ENCODE results near the gene TXNDC8.
"Not testable (repeated sequence)": the region's sequence is repeated elsewhere in the genome, so short reads cannot be mapped to it uniquely, and the experiment has no call there.

Gene TXNDC8

DNA sequence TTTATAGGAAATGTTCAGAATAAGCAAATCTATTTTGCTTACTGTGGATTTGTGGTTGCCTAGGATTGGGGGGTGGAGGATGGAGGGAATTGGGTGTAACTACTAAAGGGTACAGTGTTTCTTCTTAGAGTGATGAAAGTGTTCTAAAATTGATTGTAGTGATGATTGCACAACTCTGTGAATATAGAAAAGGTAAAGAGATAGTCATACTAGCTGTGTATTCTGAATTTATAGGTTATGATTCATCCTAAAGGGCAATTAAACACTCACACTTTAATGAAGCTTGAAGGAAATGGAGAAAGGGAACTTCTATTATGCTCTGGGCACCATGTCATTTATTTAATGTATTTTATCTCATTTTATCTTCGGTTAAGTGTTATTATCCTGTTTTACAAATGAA is 9.9 kb downstream of the TXNDC8 start:
- no peak for DNase-seq

DNA sequence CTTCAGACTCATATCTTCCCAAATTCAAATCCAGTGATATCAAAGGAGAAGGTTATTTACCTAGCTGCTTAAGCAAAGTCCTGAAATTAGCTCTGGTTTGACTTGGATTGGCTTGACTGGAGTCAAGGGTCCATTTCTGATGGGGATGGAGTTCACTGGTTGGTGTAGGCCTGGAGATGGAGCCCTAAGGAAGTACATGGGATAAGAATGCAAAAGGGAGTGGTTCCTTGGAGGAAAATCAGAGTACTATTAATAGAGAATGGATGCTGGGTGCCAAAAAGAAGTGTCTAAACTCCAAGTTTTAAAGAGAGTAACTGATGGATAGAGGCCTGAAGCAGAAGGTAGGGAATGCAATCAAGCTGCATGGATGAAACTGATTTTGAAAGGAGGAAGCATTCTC is 13.8 kb downstream of the TXNDC8 start:
- DNase-seq = no peak

DNA sequence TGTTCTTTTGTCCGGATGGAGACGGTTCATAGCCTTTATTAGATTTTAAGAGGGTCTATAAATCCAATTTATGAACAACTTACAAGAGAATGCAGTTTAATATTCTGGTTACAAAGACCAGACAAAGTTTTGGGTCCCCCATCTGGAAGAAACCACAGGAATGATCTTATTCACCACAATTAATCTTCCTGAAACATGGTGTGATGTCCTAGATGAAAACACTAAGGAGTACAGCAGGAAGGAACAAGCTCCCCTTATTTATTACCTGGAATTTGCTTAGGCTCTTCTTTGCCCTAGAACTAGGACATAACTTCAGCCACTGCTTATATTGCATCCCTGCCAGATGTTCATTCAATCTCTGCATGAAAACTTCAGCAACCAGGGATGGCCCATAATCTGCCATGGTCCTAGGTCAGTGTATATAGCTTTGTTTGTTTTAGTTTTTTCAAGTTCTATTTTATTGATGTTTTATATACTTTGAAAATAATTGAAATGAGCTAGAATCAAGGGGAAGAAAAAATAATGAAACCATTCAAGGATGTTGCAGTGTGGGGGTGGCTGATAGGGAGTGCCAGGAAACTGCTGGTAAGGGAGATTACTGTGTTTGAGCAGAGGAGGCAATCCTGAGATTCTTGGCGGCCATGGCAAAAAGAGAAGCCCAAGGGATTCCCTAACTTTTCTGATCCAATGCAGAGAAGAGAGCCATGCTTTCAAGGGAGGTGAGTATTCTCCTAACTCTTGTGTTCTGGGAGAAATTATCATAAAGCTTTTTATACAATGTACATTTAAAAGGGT is 16.8 kb downstream of the TXNDC8 start:
- no peak for DNase-seq

DNA sequence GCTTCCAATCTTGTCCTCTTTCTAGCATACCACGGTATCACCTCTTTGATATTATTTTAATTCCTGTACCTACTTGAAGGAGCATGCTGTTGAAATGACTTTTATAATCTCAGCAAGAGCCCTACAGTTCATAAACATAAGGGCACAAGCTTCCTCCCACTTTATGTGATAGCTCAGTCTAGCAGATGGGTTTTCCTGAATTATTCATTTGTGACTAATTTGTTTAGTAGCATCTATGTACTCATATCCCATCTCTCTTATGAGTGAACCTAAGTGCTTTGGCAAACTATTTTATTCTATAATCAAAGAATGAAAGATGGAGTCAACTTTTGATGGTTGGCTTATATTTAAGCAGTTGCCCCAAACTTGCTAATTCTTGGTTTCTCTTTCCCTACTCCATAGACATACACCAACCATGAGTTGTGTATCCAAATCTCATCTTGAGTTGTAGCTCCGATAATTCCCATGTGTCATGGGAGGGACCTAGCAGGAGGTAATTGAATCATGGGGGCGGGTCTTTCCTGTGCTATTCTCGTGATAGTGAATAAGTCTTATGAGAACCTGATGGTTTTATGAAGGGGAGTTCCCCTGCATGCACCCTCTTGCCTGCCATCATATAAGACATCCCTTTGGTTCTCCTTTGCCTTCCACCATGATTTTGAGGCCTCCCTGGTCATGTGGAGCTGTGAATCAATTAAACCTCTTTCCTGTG is 17.7 kb downstream of the TXNDC8 start:
- DNase-seq = no peak

DNA sequence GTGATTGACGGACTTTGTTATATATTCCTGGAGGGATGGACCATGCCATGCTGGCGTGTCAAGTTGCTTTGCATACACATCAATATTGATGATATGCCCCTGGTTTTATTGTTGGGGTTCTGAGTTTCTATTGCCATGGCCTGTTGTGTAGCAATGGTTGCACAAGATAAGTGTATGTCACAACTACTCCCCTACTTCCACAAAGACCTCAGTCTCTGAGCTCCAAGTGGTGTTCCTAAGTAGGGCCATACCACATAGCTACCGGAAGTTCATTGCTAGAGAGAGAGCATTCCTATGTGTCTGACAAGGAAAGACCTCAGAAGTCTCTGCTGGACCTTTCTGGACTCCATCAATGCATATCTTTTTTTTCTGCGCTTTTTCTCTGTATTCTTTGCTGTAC is 19.8 kb downstream of the TXNDC8 start:
- DNase-seq = no peak

DNA sequence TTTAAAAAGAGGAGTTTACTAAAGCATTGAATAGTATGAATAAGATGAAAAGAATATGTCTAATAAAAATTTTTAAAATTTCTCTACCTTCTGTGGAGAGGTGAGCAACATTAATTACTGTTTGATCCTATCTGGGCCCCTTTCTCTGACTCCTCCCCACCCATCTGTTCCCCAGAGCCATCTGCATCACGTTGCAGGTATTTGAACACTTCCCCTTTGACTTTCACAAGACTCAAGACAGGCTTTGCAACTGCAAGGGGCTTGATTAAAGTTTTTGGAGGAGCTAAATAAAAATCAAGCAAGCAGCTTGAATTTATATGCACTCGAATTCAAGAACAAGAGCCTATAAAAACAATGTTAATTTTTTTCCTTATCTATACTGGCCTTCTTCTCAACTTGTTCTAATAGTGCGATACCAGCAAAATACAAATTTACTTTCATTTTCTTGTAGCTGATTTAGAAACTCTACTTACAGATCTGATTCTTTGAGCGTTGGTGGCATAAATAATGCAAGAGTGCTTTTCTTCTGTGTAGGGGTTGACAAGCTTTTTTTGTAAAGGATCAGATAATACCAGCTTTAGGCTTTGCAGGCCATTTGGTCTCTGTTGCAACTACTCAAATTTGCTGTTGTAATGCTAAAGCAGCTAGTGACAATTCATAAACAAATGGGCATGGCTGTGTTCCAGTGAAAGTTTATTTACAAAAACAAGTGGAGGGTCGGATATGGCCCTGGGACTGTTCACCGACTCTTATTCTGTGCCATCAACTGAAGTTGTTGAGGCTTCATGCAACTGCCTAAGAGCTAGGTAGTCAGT is 21.2 kb downstream of the TXNDC8 start:
- no peak for DNase-seq

DNA sequence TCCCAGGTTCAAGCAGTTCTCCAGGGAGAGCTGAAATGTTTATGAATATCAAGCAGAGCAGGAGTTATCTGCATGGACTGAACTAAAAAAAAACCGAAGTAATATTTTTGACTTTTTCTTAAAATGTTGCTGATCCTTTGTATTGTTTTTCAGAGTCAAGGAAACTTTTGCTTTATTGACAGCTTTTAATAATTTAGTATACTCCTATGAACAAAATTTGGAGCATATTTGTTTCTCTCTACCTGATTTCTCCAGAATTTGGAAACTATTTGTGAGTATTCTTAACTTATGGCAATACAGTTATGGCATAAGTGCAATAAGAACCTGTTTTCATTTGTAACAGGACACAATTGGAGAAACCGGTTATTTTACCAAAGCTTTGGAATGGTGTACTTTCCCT is 25.7 kb downstream of the TXNDC8 start:
- not testable (repeated sequence) for DNase-seq

DNA sequence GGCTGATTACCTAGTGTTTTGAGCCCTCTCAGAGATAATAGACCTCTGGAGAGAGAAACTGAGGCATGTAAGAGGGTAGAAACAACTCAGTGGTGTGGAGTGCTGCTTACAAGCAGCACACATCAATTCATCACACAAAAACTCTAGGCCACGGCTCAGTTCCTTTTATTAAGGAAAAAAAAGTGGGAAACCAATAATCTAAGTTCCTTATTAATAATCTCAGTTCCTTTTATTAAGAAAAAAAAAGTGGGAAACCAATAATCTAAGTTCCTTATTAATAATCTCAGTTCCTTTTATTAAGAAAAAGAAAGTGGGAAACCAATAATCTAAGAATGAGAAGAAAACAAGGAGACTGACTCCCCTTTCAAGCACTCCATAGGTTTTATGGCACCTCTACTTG is 28.0 kb downstream of the TXNDC8 start:
- DNase-seq = no peak

DNA sequence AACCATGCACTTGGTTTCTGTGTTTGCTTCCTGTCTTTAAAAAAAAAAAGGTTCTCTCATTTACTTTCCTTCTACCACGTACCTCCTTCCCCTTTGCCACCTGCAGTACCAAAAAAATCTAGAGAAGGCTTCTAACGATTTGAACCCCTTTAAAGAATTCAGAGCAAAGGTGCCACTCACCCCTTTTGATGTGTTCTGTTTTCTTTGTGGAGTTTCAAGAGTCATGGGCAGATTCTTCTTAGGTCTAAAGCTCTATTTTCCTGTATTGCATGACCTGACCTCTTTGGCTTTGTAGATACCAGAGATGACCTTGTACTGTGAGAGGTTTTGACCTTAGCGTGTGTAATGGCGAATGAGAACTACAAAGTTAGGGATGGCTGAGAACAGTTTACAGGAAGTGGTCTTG is 29.0 kb downstream of the TXNDC8 start:
- no peak for DNase-seq

DNA sequence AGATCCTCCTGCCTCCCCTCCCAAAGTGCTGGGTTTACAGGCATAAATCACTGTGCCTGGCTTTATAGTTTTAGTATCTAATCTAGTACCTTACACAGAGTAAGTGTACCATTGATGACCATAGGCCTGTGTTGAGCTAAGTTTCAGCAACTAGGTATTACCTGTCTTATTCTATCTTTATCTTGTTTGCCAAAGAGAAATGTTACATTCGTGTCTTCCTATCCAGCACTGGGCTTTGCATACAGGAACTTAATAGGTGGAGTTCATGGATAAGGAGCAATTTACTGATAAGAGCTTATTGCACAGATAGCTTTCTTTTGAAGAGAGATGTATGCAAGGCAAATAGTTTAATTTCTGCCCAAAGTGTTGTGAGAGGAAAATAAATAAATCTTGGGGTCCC is 30.5 kb downstream of the TXNDC8 start:
- DNase-seq = no peak

DNA sequence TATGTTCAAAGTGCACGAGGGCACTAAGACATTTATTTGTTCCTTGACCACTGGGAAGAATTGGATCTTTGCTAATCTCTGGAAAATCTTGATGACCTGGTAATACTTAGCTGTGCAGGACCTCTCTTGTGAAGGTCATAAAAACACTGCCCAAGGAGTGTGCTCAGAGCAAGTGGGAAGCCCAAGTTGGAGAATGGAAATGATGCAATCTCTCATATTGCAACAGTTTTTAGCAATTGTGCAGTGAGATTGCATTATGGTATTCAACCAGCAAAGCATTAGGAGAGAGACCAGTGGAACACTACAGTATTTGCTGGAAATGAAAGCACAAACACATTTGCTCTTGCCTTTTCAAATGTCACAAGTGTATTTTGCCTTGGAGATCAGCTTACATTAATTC is 34.5 kb downstream of the TXNDC8 start:
- DNase-seq = no peak

DNA sequence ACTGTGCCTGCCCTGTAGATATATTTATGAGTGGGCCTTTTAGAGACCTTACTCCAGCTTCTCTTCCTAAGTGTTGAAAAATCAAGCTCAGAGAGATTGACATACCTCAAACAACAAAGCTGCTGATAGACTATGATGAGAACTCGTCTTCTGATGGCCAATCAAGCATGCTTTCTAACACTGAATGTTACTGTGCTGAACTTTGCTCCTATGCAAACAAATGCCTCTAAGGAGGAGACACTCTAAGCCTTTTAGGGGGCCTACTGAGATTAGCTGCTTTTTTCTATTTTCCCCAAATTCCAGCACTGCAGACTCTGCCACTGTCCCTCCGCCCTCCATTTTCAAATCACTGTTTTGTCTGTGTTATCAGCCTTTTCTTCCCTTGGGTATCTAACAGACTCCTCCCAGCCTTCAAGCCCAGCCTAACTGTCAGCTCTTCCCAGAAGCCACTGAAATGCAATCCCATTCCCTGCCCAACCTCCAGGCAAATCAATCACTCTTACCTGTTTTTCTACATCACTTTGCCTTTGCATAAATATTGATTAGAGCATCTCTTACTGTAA is 39.5 kb downstream of the TXNDC8 start:
- DNase-seq = no peak

DNA sequence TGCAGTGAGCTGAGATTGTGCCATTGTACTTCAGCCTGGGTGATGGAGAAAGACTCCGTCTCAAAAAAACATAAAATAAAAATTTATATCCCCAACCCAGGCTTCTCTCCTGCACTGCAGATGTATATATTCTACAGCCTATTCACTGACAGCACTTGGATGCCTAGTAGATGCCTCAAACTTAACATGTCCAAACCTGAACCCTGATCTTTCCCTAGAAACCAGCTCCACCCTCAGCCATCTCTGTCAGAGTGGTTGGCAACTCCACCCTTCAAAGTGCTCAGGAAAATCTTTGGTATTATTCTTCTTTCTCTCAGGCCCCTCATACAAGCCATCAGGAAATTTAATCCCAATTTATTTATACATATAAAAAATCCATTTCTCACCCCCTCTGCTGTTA is 44.4 kb downstream of the TXNDC8 start:
- no peak for DNase-seq

DNA sequence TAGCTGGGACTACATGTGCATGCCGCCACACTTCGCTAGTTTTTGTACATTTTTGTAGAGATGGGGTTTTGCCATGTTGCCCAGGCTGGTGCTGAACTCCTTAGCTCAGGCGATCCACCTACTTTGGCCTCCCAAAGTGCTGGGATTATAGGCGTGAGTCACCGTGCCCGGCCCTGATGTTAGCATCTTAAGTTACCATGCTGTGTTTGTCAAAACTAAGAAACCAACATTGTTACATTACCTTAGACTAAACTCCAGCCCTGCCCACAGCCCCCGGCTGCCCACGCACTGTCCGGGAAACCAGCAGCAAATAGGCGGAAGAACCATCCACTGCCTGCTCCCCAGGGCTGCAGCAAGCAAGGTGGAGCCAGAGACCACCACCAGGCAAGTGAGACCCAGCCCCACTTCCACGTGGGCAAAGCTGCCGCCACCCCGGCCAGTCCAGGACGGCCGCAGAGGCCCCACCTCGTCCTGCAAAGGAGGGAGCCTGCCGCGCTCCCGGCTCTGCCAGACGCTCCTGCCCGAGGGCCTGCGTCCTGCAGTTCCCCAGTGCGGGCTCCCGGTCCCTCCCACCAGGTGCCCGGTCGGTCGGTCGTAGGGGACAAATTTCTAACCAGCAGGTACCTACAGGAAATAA is 45.6 kb downstream of the TXNDC8 start:
- DNase-seq = no peak

DNA sequence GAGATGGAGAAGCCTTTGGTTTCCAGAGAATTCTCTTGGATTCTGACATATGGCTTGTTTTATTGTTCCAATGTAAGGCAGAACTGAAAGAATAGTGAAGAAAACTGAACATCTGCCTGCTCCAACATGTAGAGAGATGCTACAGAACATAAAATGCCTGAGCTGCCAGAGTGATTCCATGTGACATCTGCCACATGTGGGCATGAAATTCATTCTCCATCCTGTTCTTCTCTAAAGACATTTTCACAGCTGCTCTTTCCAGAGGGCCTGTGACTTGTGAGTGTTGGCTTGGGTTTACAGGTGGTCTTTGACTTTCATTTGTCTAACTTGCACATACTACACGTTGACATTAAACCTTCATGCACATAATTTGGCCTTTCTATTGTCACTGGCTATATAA is 47.7 kb downstream of the TXNDC8 start:
- no peak for DNase-seq

DNA sequence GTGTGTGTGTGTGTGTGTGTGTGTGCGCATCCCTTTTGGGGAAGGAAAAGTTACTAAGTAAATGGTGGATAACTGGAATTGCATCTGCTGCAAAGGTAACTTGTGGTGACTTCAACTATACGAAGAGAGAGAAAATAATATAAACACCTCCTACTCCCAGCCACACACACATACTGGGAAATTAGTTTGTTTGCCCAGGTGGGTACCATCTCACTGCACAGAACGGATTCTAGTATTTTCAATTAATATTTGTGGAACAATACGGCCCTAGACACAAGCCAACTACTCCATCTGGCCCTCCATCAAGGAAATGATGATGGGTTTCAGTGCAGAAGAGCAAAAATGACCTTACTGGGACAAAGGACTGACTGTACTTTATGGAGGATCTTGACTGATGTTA is 49.2 kb downstream of the TXNDC8 start:
- DNase-seq = no peak

DNA sequence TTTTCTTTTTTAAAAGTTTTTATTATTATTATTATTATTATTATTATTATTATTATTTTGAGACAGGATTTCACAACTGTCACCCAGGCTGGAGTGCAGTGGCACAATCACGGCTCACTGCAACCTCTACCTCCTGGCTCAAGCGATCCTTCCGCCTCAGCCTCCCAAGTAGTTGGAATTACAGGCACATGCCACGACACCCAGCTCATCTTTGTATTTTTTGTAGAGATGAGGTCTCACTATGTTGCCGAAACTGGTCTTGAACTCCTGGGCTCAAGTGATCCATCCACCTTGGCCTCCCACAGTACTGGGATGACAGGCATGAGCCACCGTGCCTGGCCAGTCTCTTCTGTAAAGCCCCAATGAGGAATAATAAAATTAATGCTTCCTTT is 50.4 kb downstream of the TXNDC8 start:
- no peak for DNase-seq

DNA sequence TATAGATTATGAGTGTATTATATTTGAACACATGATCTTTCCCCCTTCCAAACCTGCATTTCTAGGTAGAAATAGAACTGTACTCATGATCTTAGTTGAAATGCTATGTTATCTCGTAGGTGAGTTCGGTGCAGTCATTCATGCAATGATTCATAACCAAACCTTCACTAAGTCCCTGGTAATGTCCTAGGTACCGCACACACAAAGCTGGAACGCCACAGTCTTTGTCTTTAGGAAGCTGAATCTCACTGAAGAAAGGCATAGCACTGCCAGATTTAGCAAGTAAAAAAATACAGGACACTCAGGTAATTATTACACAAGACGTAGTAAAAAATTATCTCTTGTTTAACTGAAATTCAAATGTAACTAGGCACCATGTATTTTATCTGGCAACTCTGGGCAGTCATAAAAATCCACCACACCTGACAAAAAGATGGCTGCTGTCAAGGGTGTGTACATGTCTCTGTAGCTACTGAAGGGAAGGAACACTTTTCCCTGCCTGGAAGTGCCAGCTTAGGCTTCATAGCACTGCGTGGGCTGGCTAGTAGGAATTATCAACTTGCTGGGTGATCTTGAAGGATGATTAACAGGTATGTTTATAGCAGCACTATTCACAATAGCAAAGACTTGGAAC is 53.3 kb downstream of the TXNDC8 start:
- DNase-seq = no peak

DNA sequence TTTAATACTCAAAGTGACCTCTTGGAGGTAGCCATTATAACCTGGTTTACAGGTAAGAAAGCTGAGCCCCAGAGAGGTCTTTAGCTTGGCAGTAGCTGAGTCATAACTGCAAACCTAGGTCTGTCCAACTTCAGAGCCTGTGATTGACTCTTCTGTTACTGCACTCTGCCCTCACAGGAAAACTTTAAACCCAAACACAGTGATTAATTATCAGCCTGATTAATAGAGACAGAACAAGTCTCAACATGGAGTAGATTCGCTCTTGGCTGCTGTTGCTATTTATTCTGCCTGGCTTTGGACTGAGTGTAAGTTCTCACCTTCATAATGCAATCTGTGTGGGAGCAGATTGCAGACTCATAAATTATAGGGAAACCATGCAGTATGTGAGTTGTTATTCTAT is 53.9 kb downstream of the TXNDC8 start:
- DNase-seq = no peak

DNA sequence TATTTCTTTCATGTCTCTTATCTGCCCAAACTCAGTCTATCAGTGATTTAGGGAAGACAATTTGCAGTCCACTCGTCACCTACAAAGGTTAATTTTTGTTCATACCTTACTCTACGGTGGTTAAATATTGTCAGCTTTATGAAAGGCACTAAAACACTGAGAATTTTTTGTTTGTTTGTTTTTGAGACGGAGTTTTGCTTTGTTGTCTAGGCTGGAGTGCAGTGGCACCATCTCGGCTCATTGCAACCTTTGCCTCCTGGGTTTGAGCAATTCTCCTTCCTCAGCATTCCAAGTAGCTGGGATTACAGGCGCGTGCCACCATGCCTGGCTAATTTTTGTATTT is 55.0 kb downstream of the TXNDC8 start:
- DNase-seq = no peak

Data from amygdala (tissue), 56 donors.